AG04449 (cell line): ENCODE data around the gene ADAMTS18.

Experiments used
- CTCF ChIA-PET: fragments of 350-600 bp; formaldehyde crosslinking; extraction: SDS; loops from one replicate; lab custom pipeline; 2021; ENCODE audit warnings: antibody characterized with exemption; lab: Yijun Ruan, JAX
- POLR2A ChIA-PET: fragments of 400-600, 350-600 bp; formaldehyde crosslinking; extraction: SDS; loops from one replicate; lab custom pipeline; 2020; ENCODE audit warnings: antibody characterized with exemption, inconsistent platforms; lab: Yijun Ruan, JAX
- DNase-seq: peaks from one replicate; pipeline ENCODE4 v3.0.0-alpha.2; 2010; ENCODE audit warnings: low read depth, low spot score
- H3K4me3 ChIP-seq: 2 replicates; pipeline ENCODE4 v1.5.1; 2011; ENCODE audit warnings: low read depth, mild to moderate bottlenecking, control low read depth, low read length
- CTCF ChIP-seq: IDR thresholded peaks from one replicate; pipeline ENCODE4 v1.5.1; 2011; ENCODE audit warnings: mild to moderate bottlenecking, moderate library complexity, low read length, control low read depth, inconsistent platforms; ENCODE audit not compliant: insufficient read depth; ENCODE audit errors: missing control alignments

ADAMTS18 gene

GRCh38 chr16:77404775-77405174, 30.1 kb downstream of the ADAMTS18 start:
- ChIA-PET POLR2A (no interaction called here), CTCF (no interaction called here)
- H3K4me3 ChIP-seq = no peak overlapping the region
- no peak for TF ChIP-seq CTCF
- DNase-seq = no peak

- CTCF ChIA-PET = no interaction called here
- no peak for DNase-seq
- no peak overlapping the region for H3K4me3 ChIP-seq
- POLR2A ChIA-PET = no interaction called here
- no peak for TF ChIP-seq CTCF
Observed at GRCh38 chr16:77403732-77404131, 31.1 kb downstream of the ADAMTS18 start.

- CTCF ChIA-PET = no interaction called here
- no peak for TF ChIP-seq CTCF
- POLR2A ChIA-PET = no interaction called here
- DNase-seq = no peak
- H3K4me3 ChIP-seq = no peak overlapping the region
Observed at GRCh38 chr16:77402672-77403071, 32.2 kb downstream of the ADAMTS18 start.

- ChIA-PET CTCF (no interaction called here), POLR2A (no interaction called here)
- no peak for DNase-seq
Observed at GRCh38 chr16:77402118-77402517, 32.7 kb downstream of the ADAMTS18 start.

DNA sequence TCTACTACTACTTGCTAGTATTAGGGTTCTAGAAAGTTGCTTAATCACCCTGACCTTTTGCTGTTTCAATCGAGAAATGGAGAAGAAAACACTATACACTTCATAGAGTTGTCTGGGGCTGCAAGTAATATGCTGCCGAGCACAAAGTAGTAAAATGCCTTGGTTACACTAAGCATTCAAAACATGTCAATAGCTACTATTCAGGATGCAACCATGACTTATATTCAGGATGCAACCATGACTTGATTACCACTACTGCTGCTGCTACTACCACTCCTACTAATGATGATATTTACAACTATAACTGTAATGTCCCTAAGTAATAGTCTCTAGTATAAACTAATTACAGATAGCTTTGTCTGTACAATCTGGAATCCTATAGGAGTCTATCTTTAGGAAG, 35.3 kb downstream of the ADAMTS18 start:
- no peak for TF ChIP-seq CTCF
- POLR2A ChIA-PET = no interaction called here
- DNase-seq = no peak
- CTCF ChIA-PET = no interaction called here
- H3K4me3 ChIP-seq = no peak overlapping the region

More at GRCh38 chr16:77402118-77402517, 32.7 kb downstream of the ADAMTS18 start:
- no peak for TF ChIP-seq CTCF
- H3K4me3 ChIP-seq = no peak overlapping the region

- no peak for DNase-seq
- H3K4me3 ChIP-seq = no peak overlapping the region
- no peak for TF ChIP-seq CTCF
- ChIA-PET CTCF (no interaction called here), POLR2A (no interaction called here)
Observed at GRCh38 chr16:77399066-77399465, 35.8 kb downstream of the ADAMTS18 start.

DNA sequence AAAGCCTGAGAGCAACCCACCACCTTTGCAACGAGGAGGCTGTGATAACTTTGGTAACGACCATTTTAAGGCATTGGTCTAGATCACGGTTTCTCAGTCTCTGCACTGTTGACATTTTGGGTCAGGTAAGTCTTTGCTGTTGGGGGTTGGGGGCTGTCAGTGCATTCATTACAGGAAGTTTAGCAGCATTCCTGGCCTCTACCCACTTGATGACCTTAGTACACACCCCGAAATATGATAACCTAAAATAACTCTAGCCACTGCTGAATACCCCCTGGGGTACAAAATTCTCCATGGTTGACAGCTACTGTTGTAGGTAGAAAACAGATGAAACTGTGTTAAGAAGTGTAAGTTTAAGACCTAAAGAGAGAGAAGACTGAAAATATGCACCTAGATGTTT, 36.3 kb downstream of the ADAMTS18 start:
- H3K4me3 ChIP-seq = no peak overlapping the region
- ChIA-PET POLR2A (no interaction called here), CTCF (no interaction called here)
- no peak for TF ChIP-seq CTCF
- no peak for DNase-seq
